Kasumi-1 (cell line): Measurements from ENCODE around the gene ABCA4.
"Not testable (repeated sequence)": the region's sequence is repeated elsewhere in the genome, so short reads cannot be mapped to it uniquely, and the experiment has no call there.

Source experiments
- DNase-seq, 2 experiments: peaks; one replicate each; lab custom pipeline; 2025; lab: John Stamatoyannopoulos, UW

The ABCA4 gene

GRCh38 chr1:94120991-94121390, at the start of gene ABCA4:
Gene ABCA4 (minus strand): TSS chr1:94121148. CDS start chr1:94121045, 103 bp downstream.
- DNase-seq, result no peak

DNA sequence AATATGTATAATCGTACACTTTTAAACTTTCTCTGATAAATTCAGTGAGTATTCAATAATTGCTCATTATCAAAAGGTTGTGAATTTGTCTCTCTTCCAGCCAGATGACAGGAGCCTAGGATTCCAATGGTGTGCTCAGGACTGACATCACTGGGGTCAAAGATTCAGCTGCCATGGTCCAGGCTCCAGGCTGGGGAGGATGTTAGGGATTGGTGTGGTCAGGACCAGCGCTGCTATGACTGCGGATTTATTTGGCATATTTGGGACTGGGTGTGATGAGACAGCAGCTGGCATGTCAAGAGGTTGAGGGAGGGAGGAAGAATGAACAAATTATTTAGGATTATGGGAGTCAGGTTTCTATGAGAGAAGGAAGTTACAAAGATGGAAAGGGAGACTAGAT, 48.2 kb upstream of the ABCA4 start:
- no peak for DNase-seq

- DNase-seq, result no peak
These were observed 44.9 kb upstream of the ABCA4 start for GRCh38 chr1:94165843-94166242.

- DNase-seq, result not testable (repeated sequence)
These were observed 43.9 kb upstream of the ABCA4 start for GRCh38 chr1:94164885-94165284.

GRCh38 chr1:94164121-94164520, 43.2 kb upstream of the ABCA4 start:
- DNase-seq, result not testable (repeated sequence)

DNA sequence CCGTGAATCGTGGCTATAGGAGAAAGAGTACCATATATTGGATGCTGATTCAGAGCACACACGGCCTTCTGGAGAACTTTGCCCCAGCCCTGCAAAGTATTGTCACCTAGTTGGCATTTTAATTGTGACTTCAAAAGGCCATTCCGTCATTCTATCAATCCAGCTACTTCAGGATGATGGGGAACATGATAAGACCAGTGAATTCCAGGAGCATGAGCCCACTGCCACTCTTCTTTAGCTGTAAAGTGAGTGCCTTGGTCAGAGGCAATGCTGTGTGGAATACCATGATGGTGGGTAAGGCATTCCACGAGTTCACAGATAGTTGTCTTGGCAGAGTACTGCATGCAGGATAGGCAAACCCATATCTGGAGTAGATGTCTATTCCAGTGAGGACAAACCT, 42.3 kb upstream of the ABCA4 start:
- not testable (repeated sequence) for DNase-seq

DNA sequence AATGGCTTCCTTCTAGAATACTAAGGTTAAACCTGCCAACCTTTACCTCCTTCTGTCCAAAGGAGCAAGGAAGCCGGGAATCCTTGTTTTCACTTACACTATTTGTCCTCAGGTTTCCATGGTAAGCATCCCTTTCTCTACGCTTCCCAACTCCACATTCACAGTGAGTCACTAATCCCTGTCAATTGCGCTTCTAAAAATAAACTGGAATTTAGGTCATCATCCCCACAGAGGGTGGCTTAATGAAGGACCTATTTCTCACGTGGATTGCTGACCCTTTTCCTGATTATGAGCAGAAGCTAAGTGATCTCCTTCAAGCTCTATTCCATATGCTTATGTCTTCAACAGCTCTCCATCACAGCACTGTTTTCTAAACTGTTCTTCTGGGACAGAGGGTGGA, 39.9 kb upstream of the ABCA4 start:
- no peak for DNase-seq

DNA sequence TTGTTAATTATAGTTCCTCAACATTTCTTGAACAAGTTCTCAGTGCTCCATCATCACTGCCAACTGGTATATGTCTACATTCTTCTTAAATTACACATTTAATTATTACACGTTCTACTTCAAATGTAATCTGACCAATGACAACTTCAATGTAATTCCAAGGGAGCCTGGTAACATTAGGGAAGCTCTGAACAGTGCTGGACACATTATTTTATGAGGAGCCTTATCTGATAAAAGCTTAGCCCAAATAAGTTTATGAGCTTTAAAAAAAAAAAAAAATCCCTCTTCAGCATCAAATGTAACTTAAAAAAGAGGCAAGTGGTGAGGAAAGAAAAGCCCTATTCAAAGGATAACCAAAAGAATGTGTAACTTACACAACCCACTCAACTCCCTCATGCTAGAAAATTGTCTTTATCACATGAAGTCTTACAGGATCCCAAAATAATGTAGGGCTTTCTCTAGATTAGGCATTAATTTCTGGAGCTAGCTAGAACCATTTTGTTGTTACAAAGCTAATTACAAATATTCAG, 35.2 kb upstream of the ABCA4 start:
- DNase-seq, result no peak

DNA sequence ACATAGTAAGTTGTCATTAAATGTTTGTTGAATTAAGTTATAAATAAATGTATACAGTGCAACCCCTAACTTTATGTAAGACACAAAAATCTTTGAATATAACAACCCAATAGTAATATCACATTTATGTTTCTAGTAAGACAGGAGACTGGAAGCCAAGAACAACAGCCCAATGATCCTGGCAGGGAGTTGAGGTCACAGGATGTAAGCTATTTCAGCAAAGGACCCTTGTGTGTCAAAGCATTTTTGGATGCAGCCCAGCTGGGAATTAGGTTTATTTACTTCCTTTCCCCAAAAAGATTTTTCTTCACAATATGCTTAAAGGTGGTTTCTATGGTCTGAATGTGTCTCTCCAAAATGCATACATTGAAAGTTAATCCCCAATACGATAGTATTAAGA, 34.0 kb upstream of the ABCA4 start:
- no peak for DNase-seq

DNA sequence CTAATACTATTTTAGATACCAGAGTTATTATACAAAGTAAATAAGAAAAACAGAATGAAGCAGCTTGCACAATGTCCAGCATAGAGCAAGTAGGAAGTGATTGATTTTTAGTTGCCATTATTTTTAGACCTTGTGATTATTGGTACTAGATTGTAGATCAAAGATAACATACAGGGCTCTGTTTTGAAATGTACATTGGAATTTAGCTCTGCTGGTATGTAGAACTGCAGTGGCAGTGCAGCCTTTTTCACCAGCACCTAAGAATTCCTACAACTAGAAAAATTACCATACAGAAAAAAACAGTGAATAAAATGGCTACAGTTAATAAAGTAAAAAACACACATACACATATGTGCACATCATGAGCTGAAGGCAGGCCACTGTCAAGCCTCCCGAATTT, 32.2 kb upstream of the ABCA4 start:
- no peak for DNase-seq

DNA sequence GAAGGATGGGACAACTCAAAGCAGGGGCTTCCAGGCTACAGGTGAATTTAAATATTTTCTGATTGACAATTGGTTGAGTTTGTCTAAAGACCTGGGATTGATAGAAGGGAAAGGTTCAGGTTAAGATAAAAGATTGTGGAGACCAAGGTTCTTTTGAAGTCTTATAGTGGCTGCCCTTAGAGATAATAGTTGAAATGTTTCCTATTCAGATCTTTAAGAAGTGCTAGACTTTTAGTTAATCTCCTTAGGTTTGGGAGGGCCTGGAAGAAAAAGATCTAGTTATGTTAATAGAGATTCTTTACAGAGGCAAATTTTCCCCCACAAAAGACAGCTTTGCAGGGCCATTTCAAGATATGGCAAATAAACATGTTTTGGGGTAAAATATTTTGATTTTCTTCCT, 28.2 kb upstream of the ABCA4 start:
- not testable (repeated sequence) for DNase-seq

- DNase-seq, result no peak
These were observed 25.3 kb upstream of the ABCA4 start for GRCh38 chr1:94146273-94146672.

DNA sequence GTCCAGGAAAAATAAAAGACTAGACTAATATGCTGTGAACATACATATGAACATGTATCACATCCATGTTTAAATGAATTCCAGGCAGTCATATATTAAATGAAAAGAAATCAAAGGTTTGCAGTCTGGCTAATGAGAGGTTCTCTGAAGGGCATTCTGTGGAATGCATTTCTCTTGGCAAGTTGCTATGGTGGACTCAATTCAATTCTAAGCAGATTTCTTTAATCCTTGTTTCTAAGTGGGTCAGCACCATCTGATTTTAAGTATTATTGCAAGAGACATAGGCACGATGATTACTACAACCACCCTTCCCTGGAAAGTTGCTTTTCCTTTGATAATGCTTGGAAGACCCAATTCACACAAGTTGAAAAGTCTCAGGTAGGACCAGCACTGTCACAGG, 23.9 kb upstream of the ABCA4 start:
- DNase-seq, result no peak

GRCh38 chr1:94143809-94144176, 22.8 kb upstream of the ABCA4 start:
- no peak for DNase-seq

- DNase-seq, result no peak
These were observed 22.3 kb upstream of the ABCA4 start for GRCh38 chr1:94143173-94143808.

GRCh38 chr1:94142583-94142982, 21.6 kb upstream of the ABCA4 start:
- DNase-seq, result no peak

DNA sequence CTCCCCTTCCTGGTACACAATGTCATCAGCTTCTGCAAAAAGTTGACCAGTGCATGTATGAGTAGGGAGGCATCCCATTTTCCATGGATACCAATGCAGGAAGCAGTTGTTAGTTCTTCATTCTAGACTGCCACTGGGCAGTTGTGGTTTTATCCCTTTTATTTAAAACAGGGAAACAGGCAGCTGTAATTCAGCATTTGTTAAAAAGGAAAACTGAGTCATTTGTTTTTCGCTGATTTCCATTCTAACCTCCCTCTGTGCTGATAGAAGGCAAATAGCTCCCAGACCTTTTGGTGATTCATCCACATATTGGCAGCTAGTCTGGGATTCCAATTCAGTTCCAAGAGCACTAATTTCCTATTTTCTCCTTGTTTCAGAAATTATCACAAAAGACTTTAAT, 21.1 kb upstream of the ABCA4 start:
- DNase-seq, result no peak

- no peak for DNase-seq
These were observed 11.2 kb upstream of the ABCA4 start for GRCh38 chr1:94132111-94132510.

GRCh38 chr1:94130851-94131595, 10.1 kb upstream of the ABCA4 start:
- no peak for DNase-seq

- DNase-seq, result no peak
These were observed 5.7 kb upstream of the ABCA4 start for GRCh38 chr1:94126651-94127050.

DNA sequence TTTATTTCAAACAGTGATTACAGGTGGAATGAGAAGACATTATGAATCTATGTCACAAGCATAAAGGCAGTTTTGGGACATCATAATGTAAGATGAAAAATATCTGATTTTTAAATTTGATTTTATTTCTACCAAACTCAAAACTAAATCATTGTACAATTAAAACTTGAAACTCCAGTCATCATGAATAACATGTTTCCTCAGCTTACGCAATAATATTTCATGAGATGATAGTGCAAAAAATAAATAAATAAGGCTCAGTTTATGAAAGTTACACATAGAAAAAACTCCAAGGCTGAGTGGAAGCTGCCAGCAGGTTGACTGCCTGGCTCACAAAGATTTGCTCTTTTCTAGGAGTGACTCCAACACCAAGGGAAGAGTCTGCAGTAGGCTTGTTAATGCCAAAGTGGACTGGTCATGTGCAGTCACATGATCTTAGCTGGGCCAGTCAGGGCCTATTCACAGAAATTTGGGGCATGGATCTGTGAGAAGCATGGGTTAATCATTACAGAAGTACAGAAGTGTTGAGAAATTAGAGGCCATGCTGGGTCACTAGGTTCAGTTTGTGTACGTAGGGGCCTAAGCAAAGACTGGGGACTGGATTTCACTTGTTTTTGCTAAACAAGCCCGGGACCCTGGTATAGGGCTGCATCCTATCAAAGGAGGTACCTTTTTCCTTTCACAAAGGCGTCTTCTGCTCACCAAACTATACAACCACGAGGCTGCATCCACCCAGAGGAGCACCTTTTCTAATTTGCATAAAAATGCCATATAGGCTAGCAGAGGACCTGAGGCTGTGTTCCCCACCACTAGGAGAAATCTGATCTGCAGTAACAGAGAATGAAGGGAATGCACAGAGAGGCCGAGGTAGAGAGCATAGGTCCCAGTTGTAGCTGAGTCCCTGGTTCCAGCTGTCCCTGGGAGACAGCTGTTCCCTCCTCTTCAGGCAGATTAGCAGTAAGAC, 4.9 kb upstream of the ABCA4 start:
- no peak for DNase-seq

GRCh38 chr1:94124538-94124937, 3.6 kb upstream of the ABCA4 start:
- no peak for DNase-seq
